ENCODE results near the gene SEC61A1.

Gene SEC61A1

DNA sequence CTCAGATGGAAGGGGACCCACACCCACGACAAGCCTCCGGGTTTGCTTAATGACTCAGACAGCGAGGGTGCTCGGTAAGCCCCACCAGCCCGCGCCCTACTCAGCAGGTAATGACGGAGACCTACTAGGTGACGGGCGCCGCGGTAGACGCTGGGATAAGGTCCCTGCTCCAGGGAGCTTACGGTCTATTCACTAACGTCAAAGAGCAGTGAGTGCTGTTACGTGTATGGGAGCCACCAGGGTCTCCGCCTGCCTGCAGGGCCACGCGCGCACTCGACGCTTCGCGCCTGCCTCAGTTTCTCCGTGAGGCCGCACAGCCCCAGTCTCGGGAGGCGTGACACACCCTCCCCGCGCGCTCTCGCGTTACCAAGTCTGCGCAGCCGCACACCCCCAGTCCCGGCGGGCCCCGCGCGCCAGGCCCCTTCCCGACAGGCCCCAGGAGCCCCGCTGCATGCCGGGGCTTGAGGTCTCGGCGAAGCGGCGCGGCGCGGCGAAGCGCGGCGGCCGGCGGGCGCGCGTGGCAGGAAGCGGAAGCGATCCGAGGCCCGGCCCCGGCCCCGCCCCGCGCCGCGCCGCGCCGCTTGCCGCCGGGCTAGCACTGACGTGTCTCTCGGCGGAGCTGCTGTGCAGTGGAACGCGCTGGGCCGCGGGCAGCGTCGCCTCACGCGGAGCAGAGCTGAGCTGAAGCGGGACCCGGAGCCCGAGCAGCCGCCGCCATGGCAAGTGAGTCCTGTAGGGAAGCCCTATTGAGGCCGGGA is at the start of gene SEC61A1:
Gene SEC61A1 (plus strand): TSS at position 601 of the 758 bp plus-strand sequence. CDS start 116 bp downstream, at position 717.
- peak; percentile 94 for DNase-seq

DNA sequence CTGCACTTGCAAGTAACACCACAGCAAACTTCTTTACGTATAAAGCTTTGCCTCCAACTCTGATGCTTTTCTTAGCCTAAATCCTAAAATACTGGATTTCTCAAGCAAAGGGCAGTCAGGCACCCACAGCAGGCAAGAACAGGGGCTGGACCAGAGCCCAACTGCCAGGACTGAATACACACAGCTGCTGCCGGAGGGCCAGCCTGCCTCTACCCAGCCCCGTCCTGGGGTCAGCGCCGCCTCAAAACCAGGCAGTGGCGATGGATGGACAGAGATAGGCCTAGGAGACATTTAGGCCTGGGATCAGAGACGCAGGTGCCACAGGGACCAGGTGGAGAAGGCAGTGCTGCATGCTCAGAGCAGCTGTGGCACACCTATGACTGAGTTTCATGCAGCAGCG is 47.6 kb upstream of the SEC61A1 start:
- DNase-seq: no peak

DNA sequence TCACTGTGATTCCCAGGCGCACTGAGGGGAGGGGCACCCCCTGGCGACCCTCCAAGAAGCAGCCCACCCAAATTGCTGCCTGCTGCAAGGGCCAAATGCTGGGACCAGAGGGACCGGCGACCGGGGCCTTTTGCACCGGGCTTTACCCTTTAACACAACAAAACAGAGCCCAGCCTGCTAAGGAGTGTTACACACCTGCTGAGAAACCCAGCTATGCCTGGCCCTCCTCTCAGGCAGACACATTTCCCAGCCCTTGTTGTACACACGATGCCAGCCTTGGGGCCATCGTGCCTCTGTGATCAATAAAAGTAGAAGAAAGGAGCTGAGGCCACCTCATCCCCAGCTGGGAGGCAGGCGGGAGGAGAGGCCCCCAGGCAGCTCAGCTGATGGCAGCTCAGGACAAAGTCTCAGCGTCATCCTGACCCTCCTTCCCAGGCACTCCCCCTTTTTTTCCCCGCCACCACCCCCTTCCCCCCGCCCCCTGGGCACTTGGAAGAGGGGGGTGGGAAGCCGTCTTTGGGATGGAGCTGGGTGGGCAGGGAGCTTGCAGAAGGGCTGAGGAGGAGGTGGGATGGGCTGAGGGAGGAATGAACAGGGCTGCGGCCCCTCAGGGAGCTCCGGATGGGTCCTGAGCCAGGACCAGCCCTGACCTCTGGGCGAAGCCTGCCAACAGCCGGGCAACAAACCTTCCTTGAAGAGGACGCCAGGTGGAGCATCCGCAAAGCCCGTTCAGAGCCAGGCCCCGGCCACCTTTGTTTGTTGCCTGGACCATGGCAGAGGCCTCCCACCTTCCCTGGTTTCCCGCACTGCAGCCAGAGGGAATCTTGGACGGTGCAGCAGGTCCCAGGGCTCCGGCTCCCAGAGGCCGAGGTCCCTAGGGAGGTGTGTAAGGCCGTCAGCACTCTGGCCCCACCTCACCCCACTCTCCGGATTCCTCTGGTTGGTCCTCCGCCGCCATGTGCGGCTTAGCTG is 45.9 kb upstream of the SEC61A1 start:
- DNase-seq: no peak

DNA sequence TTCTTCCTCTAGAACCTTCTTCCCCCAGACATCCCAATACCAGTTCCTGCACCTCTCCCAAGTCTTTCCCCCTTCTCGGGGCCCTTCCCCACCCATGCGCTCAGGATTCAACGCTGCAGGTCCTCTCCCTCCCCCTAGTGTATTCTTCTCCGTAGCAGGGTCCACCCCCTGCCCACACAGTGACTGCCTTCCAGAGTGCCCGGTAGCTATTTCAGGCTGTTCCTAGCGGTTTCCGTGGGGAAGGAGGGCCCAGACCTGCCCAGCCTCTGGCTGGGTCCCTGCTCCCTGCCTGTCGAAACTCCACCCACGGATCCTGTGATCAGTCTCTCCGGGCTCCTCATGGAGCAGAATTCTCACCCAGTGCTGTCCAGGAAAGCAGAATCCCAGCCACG is 45.2 kb upstream of the SEC61A1 start:
- no peak for DNase-seq

DNA sequence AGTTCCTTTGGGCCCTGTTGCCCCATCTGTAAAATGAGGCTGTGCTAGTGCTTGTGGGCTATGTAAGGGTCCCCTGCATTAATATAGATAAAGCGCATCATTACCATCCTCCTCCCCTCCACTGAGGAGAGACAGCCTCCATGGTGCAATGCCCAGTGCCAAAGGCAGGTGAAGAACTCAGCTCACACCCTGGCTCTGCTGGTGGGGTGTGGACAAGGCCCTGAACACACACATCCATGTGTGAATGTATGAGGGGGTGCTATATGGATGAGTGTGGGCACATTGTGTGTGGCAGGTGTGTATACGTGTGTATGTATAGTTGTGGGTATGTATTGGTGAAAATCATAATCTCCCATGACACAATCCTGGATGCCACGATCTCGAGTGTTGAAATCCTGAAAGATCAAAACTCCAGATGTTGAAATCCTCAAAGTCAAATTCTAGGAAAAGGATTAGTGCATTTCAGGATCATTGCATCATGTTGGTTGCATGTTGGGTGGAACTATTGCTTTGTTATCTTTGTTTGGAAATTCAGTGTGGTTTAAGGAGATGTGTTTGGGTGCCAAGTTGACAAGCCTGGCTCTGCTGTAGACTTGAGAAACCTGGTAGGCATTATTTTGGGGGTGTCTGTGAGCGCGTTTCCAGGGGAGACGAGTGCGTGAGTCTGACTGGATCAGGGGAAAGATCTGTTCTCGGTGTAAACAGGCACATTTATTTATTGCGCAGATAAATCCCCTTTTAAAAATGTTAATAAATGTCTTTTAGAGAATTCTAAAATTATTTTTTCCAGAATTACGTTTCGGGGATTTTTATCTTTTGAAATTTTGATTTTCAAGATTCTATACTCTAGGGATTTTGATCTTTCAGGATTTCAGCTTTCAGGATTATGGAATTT is 42.0 kb upstream of the SEC61A1 start:
- no peak for DNase-seq

DNA sequence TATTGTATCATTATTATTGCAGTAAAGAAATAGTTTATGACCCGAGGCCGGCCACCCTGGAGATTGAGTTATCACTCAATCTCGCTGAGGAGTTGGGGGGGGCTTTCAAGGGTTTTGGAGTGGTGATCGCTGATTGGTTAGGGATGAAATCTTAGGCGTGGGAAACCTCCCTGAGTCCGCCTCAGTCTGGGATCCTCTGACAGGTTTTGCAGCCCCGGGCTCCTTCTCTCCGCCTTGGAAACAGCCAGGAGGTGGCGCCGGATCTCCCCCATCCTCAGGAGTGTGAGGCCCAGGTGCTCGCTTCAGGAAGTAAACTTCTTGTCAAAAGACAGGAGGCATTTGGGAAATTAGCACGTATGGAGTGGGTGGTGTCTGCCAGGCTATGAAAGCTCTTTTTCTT is 41.1 kb upstream of the SEC61A1 start:
- no peak for DNase-seq

DNA sequence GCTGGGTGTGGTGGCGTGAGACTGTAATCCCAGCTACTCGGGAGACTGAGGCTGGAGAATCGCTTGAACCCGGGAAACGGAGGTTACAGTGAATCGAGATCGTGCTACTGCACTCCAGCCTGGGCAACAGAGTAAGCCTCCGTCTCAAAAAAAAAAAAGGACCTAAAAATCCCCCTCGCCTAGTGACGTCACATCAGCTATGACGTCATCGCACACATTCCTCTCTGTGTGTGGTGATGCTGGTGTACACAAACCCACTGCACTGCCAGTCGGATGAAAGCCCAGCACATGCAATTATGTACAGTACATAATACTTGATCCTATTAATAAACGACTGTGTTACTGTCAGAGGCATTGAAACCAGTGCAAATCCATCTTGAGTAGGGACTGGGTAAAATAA is 40.2 kb upstream of the SEC61A1 start:
- DNase-seq: no peak

DNA sequence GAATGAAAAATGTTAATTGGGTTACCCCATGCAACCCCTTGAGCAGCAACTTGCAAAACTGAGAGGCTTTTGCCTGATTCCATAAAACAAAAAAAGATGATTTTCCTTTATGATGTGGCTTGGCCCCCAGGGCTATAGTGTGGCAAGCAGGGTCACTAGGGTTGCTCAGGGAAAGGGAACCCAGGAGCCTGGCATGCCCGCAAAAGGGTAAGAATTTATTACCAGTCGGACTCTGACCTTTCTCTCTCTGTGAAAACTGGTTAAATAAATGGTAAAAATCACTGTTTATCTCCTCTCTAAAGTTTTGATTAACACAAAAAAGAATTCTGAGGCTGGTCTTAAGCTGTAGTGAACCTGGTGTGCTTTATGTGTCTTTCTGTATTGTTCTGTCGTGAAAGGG is 37.7 kb upstream of the SEC61A1 start:
- no peak for DNase-seq

DNA sequence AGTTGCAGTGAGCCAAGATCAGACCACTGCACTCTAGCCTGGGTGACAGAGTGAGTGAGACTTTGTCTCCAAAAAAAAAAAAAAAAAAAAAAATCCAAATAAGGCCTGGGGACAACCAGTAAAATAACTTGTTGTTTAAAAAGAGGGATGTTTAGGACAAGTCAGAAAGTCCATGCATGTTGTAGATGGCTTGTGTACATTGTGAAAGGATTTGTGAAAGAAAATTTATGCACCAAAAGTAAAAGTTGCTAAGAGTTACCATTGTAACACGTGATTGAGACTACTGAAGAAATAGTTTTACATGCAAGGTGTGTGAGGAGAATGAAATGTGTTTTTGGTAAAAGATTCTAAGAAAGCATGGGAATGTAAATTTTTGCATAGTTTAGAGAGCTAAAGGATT is 35.7 kb upstream of the SEC61A1 start:
- DNase-seq: no peak

DNA sequence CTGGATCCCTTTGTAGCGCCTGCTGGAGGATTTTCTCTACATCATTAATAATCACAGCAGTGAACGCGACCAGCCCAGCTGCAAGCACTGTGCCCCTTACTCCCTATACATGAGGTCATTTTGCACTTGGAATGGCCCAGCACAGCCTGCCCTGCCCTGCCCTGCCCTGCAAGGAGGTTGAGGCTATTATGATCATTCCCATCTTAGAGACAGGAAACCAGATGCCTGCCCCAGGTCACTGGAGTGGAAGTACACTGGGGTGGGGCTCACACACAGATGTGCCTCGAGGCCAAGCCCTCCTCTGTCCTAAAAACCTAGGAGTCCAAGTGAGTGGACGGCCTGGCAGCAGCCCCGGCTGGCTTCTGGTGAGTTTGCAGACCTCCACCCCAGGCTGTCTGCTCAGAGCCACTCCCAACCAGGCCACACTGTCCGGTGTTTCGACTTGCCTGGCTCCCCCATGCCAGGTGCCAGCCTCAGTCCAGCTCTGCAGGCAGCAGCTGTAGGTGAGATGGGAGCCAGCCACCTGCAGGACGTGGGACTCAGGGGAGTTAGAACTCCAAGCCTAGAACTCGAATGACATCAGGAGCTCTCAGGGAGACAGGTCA is 30.4 kb upstream of the SEC61A1 start:
- DNase-seq: no peak

DNA sequence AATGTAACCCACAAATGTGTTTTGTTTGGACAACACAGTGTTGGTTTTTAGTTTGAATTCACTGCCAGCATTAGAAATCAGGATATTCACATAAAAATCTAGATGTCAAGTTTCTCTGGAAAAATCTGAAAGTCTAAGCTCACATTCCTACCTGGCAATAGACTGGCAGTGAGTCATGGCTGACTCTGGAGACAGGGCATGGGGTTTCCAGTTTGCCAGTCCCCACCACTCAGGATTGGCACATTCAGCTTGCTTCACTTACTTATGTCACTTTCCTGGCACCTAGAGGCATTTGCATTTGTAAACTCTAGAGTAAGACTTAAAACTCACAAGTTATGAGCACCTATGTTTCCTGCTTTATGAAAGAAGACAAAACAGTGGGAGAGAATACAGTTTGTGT is 19.1 kb upstream of the SEC61A1 start:
- DNase-seq: no peak

DNA sequence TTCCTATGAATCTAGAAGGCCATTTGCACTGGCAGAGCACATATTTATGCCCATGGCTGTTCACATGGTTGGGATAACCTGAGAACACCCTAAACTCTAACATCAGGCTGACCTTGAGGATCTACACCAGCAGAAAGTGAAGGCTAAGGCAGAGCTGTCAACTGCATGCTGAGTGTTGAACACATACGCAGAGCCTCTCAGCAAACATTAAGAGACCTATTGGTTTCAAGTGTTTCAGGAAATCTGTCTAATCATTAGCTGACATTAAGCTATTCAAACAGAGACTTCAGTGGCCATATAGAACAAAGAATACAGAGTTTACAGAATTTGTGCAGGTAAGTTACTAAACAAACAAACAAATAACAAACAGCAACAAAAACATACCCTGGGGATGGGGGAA is 16.1 kb upstream of the SEC61A1 start:
- no peak for DNase-seq

DNA sequence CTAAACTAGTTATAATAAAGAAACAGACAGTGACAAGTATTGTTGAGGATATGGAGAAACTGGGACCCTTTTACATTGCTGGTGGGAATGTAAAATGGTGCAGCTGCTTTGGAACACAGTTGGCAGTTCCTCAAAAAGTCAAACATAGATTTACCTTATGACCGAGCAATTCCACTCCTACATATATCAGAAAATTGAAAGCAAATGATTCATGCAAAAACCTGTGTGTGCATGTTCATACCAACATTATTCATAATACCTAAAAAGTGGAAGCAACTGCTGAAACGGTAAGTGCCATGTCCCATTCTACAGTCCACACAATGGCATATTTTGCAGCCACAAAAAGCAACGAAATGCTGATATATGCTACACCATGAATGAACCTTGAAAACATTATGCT is 12.2 kb upstream of the SEC61A1 start:
- no peak for DNase-seq

DNA sequence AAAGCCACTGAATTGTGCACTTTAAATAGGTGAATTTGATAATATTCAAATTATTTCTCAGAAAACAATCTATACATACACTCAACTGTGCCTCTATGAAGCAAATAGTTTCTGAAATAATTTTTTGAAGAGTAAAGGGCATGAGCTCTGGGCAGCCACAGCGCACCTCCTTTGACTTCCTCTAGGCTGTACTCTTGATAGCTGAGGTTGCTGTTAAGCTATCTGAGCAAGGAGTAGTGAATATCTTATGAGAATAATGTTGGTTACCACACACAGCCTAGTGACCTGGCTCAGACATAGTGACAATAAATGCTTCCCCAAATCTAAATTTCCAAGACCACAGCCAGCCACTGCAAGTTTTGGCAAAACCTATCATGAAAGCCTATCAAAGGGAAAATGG is 11.6 kb upstream of the SEC61A1 start:
- no peak for DNase-seq

DNA sequence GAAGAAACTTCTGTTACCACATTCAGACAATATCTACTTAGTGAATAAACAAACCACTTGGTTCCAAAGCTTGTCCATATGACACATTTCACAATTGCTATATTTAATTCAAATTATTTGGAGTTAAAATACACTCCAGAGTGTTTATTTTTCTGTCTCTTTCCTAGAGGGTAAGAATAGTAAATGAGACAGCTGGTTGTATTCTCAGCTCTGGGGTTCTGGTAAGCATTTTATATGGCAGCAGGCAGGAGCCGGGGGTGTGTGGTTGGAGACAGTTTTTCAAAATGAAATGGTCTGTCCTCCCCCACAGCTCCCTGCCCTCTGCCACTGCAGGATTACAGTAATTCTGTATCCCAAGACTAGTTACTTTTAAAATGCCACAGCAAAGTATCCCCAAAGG is 10.9 kb upstream of the SEC61A1 start:
- DNase-seq: no peak

DNA sequence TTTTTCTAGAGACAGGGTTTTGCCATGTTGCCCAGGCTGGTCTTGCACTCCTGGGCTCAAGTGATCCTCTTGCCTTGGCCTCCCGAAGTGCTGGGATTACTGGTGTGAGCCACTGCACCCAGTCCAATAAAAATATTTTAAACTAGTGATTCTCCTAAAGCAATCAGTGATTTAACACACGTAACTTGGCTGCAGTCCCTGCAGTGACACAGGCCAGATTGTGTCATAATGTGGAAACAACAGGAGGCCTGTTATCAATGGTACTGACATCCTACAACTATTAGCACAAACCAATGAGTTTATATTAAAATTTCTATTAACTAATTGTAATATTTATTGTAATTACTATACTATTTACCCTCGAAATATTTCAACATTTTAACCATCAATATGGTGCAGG is 1.6 kb upstream of the SEC61A1 start:
- DNase-seq: no peak

DNA sequence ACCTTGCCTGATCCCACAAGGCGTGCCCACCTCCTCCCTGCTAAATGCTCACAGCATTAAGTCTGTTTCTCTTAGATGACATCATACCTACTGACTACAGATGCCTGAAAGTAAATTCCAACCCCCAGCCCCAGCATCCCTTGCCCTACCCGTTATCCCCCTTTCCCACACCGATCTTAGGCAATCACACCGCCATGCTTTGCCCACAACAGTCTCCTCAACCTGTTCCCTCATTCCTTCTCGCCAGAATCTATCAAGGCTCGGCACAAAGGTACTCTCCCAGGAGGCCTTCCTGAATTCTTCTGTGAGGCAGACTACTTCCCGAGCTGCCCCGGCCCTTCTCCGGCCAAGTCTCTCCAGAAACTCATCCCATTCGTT is 789 bp upstream of the SEC61A1 start:
- no peak for DNase-seq

DNA sequence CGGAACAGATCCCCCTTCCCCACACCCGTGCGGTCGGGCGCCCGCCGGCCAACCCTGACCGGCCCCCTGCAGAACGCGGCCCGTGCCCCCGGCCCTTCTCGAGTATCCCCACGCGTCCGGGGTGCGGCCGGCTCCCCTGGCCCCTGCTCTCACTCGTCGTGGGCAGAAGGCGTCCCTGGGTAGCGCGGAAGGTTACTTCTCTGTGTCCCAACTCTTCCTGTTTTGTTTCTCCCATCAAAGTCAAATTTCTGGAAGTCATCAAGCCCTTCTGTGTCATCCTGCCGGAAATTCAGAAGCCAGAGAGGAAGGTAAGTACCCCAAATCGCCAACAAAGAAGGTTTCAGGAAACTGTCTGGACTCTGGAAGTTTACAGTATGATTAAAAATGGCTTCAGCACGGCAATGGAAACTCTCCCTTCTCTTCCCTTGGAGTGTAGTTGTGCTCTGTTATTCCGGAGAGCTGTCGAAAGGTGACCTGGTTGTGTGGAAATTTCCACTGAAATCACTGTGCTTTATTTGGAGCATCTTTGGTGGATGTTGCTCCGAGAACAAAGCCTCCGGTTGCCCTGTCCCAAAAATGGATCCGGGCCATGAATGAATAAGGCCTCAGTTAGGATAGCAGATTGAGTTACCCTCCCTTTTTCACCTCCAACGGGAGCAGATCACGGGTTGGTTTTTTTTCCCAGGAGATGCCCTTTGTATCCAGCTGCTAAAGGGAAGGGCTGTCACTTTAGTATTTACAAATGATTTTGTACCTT is 536 bp downstream of the SEC61A1 start:
- DNase-seq: no peak

DNA sequence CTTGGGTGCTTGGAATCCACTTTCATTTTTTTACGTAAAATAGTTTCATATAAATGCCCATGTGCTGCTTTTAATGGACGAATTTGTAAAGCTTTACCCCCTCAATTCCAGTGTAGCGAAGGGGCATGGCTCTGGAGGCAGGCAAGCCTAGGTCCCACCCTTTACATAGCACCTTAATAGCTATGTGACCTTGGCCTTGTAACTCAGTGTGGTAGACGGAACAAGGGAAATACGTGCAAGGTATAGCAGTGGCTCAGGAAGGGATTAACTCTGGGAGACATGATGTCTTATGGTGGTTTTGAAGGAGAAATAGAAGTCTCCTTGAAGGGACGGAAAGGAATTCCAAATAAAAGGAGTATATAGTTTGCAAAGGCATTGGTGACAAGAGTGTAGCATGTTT is 1.4 kb downstream of the SEC61A1 start:
- DNase-seq: no peak

DNA sequence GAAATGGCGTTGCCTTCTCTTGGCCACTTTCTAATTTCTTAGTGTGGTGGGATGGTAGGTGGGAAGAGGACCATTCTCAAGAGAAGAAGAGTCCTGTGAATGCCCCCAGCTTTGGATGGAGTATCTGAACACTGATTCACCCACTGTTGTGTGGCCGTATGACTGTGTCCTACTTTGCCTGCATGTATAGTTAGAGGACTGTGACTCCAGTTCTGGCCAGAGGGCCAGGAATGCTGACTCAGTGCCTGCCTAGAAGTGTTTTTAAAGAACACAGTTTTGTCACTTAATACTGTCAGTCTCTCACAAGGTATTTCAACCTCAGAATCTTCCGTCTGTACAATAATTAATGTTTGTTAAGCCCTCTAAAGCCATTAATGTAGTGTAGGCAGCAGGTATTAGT is 2.1 kb downstream of the SEC61A1 start:
- DNase-seq: no peak

DNA sequence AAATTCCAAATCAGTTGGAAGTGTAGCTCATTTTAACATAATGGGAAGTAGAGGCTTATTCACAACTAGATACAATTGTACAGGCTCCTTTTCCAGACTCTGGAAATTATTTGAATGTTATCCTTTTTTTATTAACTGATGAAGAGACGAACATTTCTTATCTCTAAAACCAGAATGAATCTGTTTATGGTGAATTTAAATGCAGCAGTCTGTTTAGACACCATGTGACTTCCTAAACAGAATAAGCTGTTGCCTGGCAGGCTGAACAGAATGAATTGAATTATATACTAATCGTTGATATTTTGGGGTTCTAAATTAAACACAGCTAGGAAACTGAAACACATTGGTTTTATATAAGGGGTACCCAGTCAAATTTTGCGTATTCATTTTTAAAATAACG is 4.0 kb downstream of the SEC61A1 start:
- no peak for DNase-seq
